22Rv1 (cell line): ENCODE results near the gene ZCCHC9.
"Not testable (repeated sequence)": the region's sequence is repeated elsewhere in the genome, so short reads cannot be mapped to it uniquely, and the experiment has no call there.

Experiments
- H3K27ac ChIP-seq: fragments of 450-650 bp; 2 replicates; pipeline ENCODE4 v1.5.1; 2017
- CTCF ChIP-seq: fragments of 450-650 bp; IDR thresholded peaks from 2 replicates; pipeline ENCODE4 v1.5.1; 2017; ENCODE audit warnings: mild to moderate bottlenecking
- ZFX ChIP-seq: fragments of 450-650 bp; IDR thresholded peaks from 2 replicates; pipeline ENCODE4 v1.6.1; 2017; ENCODE audit warnings: antibody characterized with exemption, borderline replicate concordance

ZCCHC9 gene

GRCh38 chr5:81301271-81302015, at the start of gene ZCCHC9:
ZCCHC9 (plus strand) TSS chr5:81301587; CDS start chr5:81304758, 3,171 bp downstream.
- TF ChIP-seq CTCF (peak; percentile 32), ZFX (no peak)
- H3K27ac ChIP-seq, result peak within 1 kb of the TSS; percentile 79

- TF ChIP-seq ZFX, result no peak
- no peak overlapping the region for H3K27ac ChIP-seq
These were observed 49.5 kb upstream of the ZCCHC9 start for GRCh38 chr5:81251922-81252321.

GRCh38 chr5:81252904-81253303, 48.5 kb upstream of the ZCCHC9 start:
- TF ChIP-seq ZFX, result no peak
- TF ChIP-seq CTCF, result no peak
- no peak overlapping the region for H3K27ac ChIP-seq

GRCh38 chr5:81253875-81254274, 47.5 kb upstream of the ZCCHC9 start:
- no peak overlapping the region for H3K27ac ChIP-seq
- no peak for TF ChIP-seq ZFX
- no peak for TF ChIP-seq CTCF

- no peak overlapping the region for H3K27ac ChIP-seq
- TF ChIP-seq CTCF (no peak), ZFX (no peak)
These were observed 46.4 kb upstream of the ZCCHC9 start for GRCh38 chr5:81254886-81255559.

GRCh38 chr5:81256766-81257165, 44.6 kb upstream of the ZCCHC9 start:
- H3K27ac ChIP-seq, result no peak overlapping the region

GRCh38 chr5:81262796-81263195, 38.6 kb upstream of the ZCCHC9 start:
- not testable (repeated sequence) for H3K27ac ChIP-seq

More at GRCh38 chr5:81256766-81257165, 44.6 kb upstream of the ZCCHC9 start:
- TF ChIP-seq ZFX (no peak), CTCF (no peak)

GRCh38 chr5:81265101-81265500, 36.3 kb upstream of the ZCCHC9 start:
- TF ChIP-seq CTCF (no peak), ZFX (no peak)
- H3K27ac ChIP-seq, result no peak overlapping the region
